ENCODE measurements around the gene ANO1.

DNA sequence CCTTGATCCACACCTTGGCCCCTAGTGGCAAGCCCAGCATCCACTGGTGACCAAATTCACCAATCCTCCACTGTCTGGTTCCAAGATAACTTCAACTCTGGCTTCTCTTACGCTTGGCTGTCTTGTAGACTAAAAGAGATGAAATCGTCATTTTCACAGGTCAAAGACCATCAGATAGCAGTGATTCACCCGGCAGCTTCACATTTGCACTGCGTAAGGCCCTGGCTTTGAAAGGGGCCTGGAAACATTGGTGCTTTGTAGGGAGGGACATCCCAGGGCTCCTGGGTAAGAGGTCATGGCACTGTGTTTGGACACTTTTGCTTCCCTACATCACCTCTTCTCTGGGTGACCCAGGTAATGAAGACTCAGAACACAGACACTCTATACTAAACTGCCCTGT is 94.9 kb downstream of the ANO1 start:
- TF ChIP-seq POLR2A (IDR thresholded peaks at IDR 0.05; ENCODE audit: low read length) (no peak), EP300 (IDR thresholded peaks at IDR 0.05) (no peak), HEYL (CRISPR knock-in tag; IDR thresholded peaks at IDR 0.05) (no peak), SMC3 (IDR thresholded peaks at IDR 0.05) (no peak), RFX5 (IDR thresholded peaks at IDR 0.05) (no peak), FOSL2 (IDR thresholded peaks at IDR 0.05) (no peak), FOSL2 (CRISPR knock-in tag; IDR thresholded peaks at IDR 0.05) (no peak), POLR2AphosphoS2 (conservative IDR thresholded peaks at IDR 0.05; ENCODE audit: low read length) (no peak), ESRRA (IDR thresholded peaks at IDR 0.05; ENCODE audit: borderline replicate concordance, low read length) (no peak), SREBF2 (IDR thresholded peaks at IDR 0.05) (no peak)
- TF ChIP-seq, protein P1, sequence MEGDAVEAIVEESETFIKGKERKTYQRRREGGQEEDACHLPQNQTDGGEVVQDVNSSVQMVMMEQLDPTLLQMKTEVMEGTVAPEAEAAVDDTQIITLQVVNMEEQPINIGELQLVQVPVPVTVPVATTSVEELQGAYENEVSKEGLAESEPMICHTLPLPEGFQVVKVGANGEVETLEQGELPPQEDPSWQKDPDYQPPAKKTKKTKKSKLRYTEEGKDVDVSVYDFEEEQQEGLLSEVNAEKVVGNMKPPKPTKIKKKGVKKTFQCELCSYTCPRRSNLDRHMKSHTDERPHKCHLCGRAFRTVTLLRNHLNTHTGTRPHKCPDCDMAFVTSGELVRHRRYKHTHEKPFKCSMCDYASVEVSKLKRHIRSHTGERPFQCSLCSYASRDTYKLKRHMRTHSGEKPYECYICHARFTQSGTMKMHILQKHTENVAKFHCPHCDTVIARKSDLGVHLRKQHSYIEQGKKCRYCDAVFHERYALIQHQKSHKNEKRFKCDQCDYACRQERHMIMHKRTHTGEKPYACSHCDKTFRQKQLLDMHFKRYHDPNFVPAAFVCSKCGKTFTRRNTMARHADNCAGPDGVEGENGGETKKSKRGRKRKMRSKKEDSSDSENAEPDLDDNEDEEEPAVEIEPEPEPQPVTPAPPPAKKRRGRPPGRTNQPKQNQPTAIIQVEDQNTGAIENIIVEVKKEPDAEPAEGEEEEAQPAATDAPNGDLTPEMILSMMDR (IDR thresholded peaks at IDR 0.05) = no peak
- TF ChIP-seq, protein P2, sequence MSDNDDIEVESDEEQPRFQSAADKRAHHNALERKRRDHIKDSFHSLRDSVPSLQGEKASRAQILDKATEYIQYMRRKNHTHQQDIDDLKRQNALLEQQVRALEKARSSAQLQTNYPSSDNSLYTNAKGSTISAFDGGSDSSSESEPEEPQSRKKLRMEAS (IDR thresholded peaks at IDR 0.05) = no peak
- TF ChIP-seq, protein P3, sequence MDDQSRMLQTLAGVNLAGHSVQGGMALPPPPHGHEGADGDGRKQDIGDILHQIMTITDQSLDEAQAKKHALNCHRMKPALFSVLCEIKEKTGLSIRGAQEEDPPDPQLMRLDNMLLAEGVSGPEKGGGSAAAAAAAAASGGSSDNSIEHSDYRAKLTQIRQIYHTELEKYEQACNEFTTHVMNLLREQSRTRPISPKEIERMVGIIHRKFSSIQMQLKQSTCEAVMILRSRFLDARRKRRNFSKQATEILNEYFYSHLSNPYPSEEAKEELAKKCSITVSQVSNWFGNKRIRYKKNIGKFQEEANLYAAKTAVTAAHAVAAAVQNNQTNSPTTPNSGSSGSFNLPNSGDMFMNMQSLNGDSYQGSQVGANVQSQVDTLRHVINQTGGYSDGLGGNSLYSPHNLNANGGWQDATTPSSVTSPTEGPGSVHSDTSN (IDR thresholded peaks at IDR 0.05) = no peak

All from A549 (cell line).